NCI-H774 (cell line): Measurements from ENCODE around the gene CLMN.
"Not testable (repeated sequence)": the region's sequence is repeated elsewhere in the genome, so short reads cannot be mapped to it uniquely, and the experiment has no call there.

Experiments used
- DNase-seq: peaks from one replicate; lab custom pipeline; 2025; lab: John Stamatoyannopoulos, UW

The CLMN gene

DNA sequence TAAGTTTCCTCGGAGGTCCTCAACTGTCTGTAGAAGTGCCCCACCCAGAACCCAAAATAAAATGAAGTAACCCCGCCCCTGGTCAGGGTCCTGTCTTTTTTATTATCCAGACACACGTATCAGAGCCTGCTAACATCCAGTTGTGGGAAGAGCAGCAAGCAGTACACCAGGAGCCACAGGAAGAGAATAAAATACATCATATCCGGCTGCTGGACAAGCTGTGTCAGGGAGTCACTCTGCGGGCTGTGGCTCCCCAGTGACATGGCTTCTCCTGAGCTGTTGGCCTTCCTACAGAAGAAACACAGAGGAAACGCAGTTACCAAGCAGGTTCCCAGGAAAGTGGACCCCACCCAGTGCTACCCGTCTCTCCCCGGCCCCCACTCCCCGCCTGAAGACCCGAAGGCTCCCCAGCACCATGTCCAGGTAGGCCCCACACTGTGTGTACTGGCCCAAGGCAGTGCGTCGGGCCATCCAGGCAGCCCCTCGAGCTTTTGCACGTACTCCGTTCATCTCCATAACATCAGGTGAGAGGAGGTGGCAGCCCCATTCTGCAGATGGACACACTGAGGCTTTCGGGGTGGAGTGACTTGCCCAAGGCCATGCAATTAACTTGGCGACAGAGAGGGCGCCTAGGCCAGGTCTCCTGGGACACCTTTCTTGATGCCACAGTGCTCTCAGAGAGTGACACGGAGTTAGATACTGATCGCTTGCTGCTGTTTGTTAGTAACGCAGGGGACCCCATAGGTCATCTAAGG is 128.1 kb downstream of the CLMN start:
- no peak for DNase-seq

DNA sequence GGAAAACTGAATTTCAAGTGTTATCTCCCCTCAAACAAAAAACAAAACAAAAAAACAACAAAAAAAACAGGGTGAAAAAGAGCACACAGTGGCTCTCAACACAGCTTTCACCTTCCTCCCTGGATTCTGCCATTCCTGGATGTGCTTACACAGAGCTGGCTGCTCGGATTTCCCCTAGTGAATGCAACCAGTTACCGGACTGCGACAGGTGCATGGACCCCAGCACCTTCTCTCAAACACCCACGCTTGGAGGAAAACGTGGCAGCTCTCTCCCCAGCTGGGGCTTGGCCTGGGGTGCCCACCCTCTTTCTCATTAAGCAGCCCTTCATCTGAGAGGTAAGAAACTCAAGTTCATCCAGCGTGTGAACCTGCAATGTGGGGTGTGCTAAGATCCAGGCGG is 128.9 kb downstream of the CLMN start:
- no peak for DNase-seq

DNA sequence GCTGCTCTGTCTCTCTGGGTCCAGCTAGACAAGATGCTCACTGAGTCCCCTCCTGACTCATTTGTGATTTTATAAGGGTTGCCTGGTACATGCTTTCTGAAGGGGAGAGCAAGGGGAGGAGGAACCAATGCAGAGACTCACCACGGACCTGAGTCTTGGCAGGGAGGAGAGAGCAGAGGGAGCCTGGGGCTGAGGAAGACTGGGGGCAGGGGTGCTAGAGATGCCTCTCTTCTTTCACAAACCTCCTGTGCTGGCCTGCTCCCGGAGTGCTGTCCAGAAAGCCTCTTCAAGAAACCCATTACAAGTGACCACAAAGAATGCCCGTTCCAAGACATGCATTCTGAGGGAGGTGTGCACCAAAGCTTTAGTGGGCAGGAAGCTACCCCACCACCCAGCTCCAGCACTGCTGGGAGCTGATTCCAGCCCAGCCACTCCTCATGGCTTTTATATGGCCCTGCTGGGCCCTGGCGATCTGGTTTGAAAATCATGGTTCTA is 129.3 kb downstream of the CLMN start:
- no peak for DNase-seq

DNA sequence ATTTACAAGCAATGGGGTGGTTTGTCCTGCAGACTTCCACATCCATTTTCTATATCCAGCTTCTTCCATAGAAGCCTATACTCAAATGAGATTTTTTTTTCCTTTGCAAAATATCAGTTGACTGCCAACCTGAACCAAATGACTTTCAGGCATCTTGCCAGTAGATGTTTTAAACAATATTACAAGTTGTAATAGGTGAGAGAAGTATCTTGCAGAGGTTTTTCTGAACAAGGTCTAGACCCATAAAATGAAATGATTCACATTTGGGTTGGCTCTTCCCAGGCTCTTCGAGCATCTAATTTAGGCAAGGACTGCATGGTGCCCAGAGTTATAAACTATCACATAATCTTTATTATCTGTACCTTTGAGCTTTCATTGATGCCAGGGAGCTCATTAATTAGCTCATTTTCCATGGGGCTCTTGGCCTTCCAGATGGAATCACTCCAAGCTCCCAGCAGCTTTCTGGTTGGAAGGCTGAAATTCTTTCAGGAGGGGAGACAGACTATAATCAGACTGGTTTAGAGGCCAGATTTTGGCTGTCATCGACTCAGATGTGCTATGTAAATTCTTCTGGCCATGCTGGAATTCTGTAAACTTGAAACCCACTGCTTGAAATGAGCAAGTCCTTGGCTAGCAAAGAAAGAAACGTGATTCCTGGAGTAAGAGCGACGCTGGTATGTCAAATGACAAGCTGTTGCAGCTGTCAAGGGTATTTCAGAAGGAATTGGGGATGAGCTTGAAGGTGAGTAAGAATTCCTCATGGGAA is 130.2 kb downstream of the CLMN start:
- DNase-seq: no peak

DNA sequence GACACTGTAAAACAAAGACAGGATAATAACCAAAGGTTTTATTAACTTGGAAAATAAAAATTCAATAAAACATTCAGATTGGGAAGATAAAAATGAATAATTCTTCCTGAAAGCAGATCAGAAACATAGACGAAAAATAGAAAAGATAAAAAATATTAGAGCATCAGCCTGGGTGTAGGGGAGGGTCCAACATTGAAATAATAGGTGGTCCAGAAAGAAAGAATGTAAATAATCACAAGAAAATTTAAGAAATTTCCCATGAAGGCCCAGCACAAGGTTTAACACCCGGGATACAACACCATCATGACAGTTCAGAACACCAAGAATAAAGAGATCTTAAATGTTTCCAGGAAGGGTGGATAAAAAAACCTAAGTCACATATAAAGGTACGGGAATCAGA is 131.3 kb downstream of the CLMN start:
- no peak for DNase-seq

DNA sequence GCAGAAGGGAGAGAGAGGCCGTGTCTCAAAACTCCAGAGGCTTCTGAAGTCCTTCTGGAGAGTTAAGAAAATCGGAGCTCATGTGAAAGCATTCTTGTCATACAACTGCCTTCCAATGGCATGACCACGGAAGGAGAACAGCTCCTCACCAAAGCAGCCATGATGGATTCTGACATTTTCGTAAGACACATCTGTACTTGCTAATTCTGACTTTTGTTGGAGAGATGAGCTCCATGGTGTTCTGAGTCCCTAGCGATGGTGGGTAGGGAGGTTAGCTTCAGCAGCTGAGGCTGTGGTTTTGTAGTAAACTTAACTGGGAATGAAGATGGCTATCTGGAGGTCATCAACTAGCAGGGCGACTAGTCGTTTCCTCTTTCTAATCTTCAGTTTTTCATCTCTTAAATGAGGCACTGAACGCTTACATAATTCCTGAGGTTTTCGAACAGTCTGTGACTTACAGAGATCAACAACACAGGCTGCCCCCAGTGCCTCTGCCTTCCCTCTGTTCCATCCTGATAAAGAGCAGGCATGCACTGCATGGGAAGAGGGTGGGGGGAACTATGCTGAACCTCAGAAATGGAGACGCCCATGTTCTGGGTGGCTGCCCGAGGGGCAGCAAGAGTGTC is 133.8 kb downstream of the CLMN start:
- no peak for DNase-seq

DNA sequence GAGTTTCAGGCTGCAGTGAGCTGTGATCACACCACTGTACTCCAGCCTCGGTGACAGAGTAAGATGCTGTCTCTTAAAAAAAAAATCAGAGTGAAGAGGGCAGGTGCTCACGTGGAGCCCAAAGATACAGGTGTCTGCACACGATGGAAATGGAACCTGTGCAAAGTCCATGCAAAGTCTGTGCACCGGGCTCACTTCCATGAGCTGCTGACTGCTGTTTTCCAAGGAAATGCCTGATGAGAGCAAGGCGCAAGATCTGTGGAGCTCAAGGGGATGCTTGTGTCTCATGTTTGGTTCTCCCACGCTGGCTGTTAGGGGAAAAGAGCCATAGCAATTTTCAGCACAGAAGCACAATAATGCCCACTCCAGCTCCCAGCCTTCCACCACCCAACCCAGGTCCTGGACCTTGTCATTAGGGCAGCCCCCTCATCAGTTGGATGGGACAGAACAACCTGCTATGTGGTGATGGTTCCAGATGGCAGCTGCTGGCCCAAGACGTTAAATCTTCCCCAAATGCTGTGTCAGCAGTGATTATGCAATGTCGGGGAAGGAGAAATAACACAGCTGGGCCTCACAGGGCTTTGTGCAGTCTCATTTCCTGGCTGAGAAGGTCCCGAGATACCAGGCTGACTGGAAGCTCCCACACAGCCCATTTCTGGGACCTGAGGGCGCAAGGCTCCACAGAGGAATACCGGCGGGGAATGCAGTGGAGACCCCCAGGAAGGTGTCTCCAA is 134.5 kb downstream of the CLMN start:
- no peak for DNase-seq

DNA sequence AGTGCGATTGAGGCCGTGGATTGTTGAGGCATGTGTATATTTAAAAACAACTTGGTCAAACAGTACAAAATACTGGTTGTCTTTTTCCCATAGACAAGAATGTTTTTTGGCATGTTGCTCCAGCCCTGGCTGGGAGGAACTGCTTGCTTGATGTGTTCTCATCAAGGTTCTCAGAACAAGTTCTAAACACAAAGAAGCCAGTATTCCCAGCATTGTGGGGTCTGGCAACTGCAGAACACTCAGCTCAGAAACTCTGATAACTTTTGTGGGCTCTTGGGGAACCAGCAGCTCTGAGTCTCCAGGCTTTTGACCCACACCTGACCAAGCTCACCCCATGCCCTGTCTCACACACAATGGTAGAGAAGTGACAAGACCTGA is 135.3 kb downstream of the CLMN start:
- no peak for DNase-seq

DNA sequence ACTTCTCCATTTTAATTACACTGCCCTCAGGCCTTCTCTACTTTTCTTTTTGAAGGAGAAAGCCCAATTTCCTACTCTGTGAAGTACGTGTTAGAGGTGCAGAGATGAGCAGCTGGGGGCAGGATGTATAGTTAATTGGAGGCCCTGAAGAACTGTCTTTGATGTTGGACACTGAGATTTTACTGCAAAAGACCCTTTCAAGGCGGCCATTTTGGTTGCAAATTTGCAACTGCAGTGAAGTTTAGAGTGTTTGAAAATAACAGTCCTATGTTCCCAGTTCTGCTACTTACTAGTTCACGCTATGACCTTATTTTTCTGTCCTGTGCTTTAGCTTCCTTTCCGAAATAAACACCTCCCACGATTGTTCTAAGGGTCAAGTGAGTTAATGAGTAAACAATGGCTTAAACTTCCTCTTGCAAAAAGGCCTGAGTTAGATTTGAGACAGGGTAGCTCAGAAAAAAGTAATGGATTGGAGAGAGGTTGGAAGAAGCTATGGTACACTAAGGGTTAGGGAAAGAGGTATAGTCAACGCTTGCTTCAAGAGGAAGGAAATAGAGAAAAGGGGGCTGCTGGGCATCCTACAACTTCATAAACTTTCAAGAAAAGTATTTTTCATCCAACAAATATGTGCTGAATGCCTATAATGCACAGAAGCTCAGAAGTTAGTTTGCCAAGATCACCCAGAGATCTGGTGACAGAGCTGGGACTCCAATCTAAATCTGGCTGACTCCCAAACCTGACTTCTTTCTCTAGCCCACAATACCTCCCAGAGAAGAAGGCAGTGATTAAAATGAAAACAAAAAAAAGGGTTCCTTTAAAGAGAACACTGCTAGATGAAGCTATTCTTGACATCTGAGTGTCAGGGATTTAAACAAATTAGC is 135.9 kb downstream of the CLMN start:
- DNase-seq: no peak

DNA sequence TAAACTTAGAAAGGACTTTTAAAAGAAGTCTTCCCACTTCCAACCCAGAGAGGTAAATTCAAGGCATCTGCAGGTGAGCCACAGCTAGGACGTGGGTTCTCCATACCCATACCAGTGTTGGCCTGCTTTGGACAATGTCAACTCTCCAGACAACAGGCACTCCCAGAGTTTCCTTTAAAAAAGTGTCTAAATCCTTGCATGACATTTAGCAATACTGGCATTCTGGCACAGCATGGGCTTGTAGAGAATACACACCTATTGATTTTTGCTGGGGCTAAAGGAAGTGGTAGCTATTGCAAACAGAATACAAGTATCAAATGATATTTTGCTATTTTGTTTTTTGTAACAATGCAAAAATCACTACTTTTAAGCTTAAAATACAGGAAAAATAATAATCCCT is 136.6 kb downstream of the CLMN start:
- no peak for DNase-seq

DNA sequence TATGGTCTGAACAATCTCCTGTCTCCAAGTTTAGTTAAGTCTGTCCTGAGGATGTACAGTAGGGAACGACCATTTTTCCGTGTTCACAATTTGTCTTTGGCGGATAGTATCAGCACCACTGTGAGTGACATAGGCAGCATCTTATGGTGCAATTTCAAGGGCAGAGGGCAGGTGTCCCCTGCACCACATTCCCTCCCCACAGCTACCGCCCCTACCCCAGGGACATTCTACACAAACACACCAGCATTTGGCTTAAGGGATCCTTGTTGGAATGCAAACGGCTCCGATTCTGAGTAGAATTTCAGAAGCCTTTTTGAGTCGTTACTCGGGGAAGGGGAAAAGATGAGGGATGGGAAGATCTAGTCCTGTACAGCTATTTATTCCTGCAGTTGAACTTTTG is 137.3 kb downstream of the CLMN start:
- DNase-seq: no peak

DNA sequence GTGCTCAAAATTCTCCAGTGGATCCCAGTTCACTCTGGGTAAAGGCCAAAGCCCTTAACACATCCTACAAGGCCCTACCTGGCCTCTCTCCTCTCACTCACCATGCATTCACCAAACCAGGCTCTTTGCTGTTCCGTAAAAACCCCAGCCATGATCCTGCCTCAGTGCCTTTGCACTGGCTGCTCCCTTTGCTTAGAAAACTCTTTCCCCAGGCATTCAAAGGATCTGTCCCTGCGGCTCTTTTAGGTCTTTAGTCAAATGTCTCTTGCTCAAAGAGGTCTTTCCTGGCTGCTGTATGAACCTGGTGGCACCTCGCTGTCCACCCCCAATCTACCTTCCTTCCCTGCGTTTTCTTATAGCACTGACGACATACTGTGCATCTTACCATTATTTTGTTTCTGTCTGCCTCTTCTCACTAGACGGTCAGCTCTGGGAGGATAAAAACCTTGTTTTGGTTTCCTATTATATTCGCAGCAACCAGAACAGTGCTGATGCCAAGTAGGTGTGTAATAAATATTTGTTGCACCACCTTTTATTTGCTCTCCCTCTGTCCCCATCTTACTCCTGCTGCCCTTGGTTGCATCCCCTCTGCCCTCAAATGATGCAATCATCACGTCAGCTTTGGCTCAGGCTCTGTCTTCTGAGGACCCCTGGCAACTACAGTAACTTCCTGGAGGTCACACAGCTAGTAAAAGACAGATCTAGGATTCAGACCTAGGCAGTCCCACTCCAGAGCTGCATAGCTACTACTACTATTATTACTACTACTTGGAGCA is 138.6 kb downstream of the CLMN start:
- no peak for DNase-seq

DNA sequence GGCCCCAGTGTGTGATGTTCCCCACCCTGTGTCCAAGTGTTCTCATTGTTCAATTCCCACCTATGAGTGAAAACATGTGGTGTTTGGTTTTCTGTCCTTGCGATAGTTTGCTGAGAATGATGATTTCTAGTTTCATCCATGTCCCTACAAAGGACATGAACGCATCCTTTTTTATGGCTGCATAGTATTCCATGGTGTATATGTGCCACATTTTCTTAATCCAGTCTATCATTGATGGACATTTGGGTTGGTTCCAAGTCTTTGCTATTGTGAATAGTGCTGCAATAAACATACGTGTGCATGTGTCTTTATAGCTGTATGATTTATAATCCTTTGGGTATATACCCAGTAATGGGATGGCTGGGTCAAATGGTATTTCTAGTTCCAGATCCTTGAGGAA is 144.0 kb downstream of the CLMN start:
- not testable (repeated sequence) for DNase-seq

DNA sequence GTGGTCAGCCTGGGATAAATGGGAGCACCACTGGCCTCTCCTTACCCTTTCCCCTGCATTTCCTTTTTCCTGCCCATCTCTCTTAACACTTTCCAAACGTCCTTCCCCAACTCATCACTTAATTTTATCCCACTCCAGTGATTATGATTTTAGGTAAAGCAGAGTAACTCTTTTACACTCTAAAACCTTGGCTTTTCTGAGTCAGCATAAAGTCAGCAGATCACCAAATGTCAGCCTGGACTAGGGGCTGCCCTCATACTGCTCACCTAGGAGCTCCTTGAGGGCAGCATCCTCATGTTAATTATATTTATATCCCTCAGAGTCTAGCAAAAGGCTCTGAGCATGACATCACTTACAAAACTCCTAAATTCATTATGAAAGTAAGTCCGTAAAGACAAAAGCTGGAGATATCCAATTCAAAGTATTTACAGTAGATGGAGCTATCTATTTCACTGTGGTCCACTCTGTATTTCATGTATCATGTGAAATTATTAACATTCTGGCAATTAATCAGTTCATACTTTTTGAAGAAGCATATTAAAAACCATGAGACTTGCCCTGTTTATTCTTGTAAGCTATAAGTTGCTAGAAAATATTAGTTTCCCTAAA is 145.4 kb downstream of the CLMN start:
- no peak for DNase-seq

DNA sequence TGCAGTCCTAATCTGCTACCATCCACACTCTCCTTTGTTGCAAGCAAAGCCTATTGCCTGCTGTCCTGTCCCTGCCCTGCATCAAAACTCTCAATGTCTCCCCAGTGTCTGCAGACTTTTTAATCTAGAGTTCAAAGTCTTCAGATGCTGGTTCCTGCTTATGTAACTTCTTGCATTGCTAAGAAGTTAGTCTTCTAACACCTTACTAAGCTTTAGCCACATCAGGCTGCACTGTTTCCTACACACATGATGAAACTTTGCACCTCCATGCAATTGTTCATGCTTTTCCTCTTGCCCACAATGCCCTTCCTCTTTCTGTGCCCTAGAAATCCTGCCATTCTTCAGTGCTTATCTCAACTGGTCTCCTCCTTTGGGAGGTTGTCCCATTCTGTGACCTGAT is 146.2 kb downstream of the CLMN start:
- no peak for DNase-seq

DNA sequence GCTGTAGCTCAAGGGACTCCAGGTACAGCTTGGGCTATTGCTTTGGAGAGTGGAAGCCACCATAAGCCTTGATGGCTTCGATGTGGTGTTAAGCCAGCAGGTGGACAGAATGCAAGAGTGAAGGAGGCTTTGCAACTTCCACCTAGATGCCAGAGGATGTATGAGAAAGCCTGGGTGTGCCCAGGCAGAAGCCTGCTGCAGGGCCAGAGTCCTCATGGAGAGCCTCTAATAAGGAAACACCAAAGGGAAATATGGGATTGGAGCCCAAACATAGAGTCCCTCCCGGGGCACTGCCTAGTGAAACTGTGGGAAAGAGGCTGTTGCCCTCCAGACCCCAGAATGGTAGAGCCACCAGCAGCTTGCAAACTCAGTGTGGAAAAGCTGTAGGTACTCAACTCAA is 152.5 kb downstream of the CLMN start:
- DNase-seq: no peak

DNA sequence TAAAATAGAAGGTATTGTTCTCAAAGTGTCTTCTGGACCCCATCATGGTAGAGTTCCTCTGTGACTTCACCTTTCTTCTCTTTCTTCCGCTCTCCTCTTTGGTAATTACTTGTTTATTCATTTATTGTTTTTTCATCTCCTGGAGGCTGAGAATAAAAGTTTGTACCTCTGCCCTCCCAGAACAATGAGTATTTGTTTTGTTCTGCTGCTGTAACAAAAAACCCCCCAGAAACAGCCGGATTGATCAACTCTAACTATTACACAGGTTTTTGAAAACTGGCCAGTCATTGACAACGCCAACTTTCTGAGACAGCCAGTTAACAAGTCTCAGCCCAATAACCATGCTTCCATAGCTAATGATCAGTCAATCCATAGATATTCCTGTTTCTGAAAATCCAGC is 154.2 kb downstream of the CLMN start:
- DNase-seq: no peak

DNA sequence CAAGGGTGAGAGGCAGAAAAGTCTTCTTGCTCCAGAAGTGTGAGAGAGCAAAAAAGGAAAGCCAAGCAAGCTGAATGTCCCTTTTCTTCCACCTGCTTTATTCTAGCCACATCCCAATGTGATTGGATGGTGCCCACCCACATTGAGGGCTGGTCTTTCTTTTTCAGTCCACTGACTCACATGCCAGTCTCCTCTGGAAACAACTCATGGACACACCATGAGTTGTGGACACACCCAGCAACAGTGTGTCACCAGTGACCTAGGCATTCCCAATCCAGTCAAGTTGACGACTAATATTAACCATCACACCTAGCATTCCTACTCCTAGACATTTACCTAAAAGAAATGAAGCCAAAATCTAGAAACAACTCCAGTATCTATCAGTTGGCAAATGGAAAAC is 155.2 kb downstream of the CLMN start:
- no peak for DNase-seq

DNA sequence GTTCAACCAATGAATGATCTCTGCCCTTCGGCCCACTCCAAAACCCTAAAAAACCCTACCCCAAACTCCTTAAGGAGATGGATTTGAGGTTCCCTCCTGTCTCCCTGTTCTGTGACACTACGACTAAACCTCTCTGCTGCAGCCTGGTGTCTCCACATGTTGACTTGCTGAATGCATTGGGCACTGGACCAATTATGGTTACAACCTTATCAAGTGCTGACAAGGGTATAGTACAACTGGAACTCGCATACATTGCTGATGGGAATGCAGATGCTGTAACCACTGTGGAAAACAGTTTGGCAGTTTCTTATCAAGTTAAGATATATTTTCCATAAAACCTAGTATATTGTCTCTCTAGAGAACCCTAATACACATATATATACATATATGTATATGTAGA is 156.0 kb downstream of the CLMN start:
- DNase-seq: no peak

DNA sequence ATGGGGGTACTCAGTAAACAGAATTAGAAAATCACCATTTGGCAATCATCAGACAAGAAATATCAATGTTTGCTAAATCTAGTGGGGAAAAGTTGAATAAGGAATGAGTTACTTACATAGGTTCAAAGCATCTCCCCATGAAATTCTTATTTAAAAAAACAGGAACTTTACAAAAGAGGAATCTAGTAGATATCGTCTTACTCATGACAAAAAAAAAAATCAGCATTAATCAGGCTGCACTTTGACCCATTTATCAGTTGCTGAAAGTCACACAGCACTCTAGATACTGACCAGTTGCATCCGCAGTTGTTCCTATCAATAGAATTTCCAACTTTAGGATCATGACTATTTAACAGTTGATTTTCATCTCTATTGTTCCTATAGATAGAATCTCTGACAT is 156.6 kb downstream of the CLMN start:
- DNase-seq: no peak
